Skeletal muscle satellite cell (primary cell): ENCODE measurements around the gene CHD2.

Experiments used
- H3K27me3 ChIP-seq: 2 replicates; pipeline ENCODE4 v1.7.0; 2013; ENCODE audit warnings: low read length; ENCODE audit not compliant: control insufficient read depth, insufficient read depth
- H3K36me3 ChIP-seq: 2 replicates; pipeline ENCODE4 v1.7.0; 2013; ENCODE audit warnings: mild to moderate bottlenecking, control low read depth, low read length; ENCODE audit not compliant: insufficient read depth
- H3K4me1 ChIP-seq: 2 replicates; pipeline ENCODE4 v1.7.0; 2013; ENCODE audit warnings: low read length; ENCODE audit not compliant: control insufficient read depth, insufficient read depth
- H3K4me2 ChIP-seq: 2 replicates; pipeline ENCODE4 v1.7.0; 2013; ENCODE audit warnings: mild to moderate bottlenecking, low read length
- H3K4me3 ChIP-seq: 2 replicates; pipeline ENCODE4 v1.7.0; 2013; ENCODE audit warnings: low read length
- H3K9ac ChIP-seq: 2 replicates; pipeline ENCODE4 v1.7.0; 2013; ENCODE audit warnings: mild to moderate bottlenecking, low read depth, low read length, moderate library complexity
- H3K9me3 ChIP-seq: replicated peaks from 2 replicates; pipeline ENCODE4 v1.7.0; 2013; ENCODE audit warnings: mild to moderate bottlenecking, control low read depth, low read length

The CHD2 gene

GRCh38 chr15:92924216-92924615 is 24.1 kb downstream of the CHD2 start:
- Histone ChIP-seq H3K27me3 (no peaks in the 10 kb centered on the region), H3K9ac (peak overlapping the region; percentile 2), H3K9me3 (no peaks in the 10 kb centered on the region), H3K4me3 (no peak overlapping the region), H3K4me2 (no peak overlapping the region), H3K4me1 (peaks cover 32% of the 10 kb centered on the region), H3K36me3 (peaks cover 78% of the 10 kb centered on the region)

DNA sequence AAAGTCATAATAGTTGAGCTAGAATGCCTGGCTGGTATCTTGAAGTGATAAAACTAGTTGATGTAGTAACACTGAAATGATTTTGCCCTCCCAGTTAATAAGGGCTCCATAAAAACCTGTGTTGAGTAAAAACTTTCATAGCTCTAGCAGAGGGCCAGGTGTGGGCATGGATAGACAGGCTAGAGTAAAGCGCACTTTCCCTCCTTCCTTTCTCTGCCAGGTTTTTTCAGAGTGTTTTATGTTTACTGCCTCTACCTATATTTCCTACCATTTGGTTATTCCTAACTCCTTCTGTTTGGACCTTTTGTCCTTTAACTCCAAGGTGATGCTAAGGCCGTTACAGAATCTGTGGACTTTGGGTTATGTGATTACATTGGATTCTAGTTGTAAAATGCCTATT is 25.3 kb downstream of the CHD2 start:
- Histone ChIP-seq H3K36me3 (peaks cover 87% of the 10 kb centered on the region), H3K4me1 (peaks cover 37% of the 10 kb centered on the region), H3K4me3 (no peak overlapping the region)

DNA sequence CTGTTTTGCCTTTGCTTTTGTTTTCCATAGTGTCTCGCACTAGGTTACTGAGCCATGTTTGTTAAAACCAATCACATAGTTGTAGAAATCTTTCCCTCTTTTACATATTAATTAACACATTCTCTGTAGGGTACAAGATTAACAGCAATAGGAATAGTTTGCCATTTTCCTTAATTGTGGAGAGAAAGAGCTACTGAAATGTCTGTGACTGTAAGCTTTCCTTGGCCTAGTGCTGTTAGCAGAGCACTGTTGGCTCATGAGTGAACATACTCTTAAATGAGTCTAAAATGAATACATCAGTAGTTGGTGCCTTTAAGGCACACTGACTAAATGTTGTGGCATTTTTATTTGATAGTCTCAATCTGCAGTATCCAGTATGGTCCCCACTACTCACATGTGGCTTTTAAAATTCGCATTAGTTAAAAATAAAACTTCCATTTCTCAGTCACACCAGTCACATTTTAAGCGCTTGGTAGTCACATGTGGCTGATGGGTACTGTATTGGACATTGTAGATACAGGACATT is 28.2 kb downstream of the CHD2 start:
- Histone ChIP-seq H3K36me3 (peaks cover 80% of the 10 kb centered on the region), H3K4me1 (peaks cover 22% of the 10 kb centered on the region), H3K9me3 (no peaks in the 10 kb centered on the region), H3K4me2 (no peak overlapping the region), H3K27me3 (no peaks in the 10 kb centered on the region), H3K9ac (no peak overlapping the region), H3K4me3 (no peak overlapping the region)

More for the DNA sequence above, 25.3 kb downstream of the CHD2 start:
- Histone ChIP-seq H3K27me3 (no peaks in the 10 kb centered on the region), H3K4me2 (no peak overlapping the region), H3K9me3 (no peaks in the 10 kb centered on the region), H3K9ac (no peak overlapping the region)

- Histone ChIP-seq H3K27me3 (no peaks in the 10 kb centered on the region), H3K9ac (no peak overlapping the region), H3K4me1 (peaks cover 22% of the 10 kb centered on the region), H3K4me3 (no peak overlapping the region), H3K9me3 (no peaks in the 10 kb centered on the region), H3K4me2 (no peak overlapping the region), H3K36me3 (peaks cover 82% of the 10 kb centered on the region)
These were observed 28.9 kb downstream of the CHD2 start for GRCh38 chr15:92929002-92929401.

DNA sequence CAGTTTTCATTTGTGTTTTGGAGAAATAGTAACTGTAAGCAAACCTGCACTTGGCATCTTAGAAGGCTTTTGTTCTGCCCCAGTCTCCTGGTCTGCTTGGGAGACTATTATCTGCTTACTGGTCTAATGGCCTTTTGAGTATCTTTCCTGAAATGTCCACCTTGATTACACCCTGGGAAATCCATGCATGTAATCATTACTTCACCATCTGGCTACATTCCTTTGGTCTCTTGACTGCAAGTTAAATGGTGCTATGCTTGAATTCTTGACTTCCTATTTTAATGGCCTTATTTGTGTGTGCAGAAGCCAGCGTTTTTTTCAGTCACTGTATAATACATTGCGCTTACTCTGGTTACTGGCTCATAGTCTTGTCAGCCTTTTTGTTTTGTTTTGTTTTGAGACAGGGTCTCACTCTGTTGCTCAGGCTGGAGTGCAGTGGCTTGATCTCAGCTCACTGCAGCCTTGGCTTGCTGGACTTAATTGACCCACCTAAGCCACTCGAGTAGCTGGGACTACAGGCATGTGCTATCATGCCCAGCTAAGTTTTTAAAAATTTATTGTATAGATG is 30.0 kb downstream of the CHD2 start:
- no peak overlapping the region for H3K4me3 ChIP-seq
- no peak overlapping the region for H3K9ac ChIP-seq
- H3K4me2 ChIP-seq = peak overlapping the region; percentile 23
- peaks cover 22% of the 10 kb centered on the region for H3K4me1 ChIP-seq
- H3K27me3 ChIP-seq = no peaks in the 10 kb centered on the region
- H3K36me3 ChIP-seq = peaks cover 81% of the 10 kb centered on the region
- H3K9me3 ChIP-seq = no peaks in the 10 kb centered on the region

- peak overlapping the region; percentile 23 for H3K4me2 ChIP-seq
- H3K9me3 ChIP-seq = no peaks in the 10 kb centered on the region
- H3K36me3 ChIP-seq = peaks cover 81% of the 10 kb centered on the region
- no peak overlapping the region for H3K9ac ChIP-seq
- H3K27me3 ChIP-seq = no peaks in the 10 kb centered on the region
- H3K4me1 ChIP-seq = peaks cover 22% of the 10 kb centered on the region
- no peak overlapping the region for H3K4me3 ChIP-seq
These were observed 30.7 kb downstream of the CHD2 start for GRCh38 chr15:92930776-92931175.

DNA sequence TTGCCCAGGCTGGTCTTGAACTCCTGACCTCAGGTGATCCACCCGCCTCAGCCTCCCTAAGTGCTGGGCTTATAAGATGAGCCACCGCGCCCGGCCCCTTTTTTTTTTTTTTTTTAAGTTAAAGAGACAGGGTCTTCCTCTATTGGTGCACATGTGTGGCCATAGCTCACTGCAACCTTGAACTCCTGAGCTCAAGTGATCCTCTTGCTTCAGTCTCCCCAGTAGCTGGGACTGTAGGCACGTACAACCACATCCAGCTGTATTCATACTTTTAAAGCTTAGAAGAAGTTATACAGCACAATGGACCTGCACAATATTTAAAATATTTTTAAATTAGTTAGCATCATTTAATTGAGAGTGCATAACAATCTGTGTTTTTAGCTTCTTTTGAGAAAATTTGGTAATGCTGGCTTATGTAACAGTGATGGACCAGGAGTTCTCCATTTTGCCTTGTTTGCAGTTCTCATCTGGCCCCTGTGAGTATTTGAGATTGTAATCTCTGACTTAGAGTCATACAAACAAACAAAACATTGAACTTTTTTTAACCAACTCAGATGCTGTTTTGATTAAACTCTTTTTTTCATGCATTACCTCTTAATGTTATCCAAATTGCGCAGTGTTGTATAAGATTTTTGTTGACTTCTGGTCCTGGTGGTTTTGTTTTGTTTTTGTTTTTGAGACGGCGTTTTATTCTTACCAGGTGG is 33.0 kb downstream of the CHD2 start:
- H3K9ac ChIP-seq = no peak overlapping the region
- no peak overlapping the region for H3K4me2 ChIP-seq
- no peak overlapping the region for H3K4me3 ChIP-seq
- no peaks in the 10 kb centered on the region for H3K27me3 ChIP-seq
- H3K9me3 ChIP-seq = no peaks in the 10 kb centered on the region
- peaks cover 22% of the 10 kb centered on the region for H3K4me1 ChIP-seq
- H3K36me3 ChIP-seq = peaks cover 80% of the 10 kb centered on the region

DNA sequence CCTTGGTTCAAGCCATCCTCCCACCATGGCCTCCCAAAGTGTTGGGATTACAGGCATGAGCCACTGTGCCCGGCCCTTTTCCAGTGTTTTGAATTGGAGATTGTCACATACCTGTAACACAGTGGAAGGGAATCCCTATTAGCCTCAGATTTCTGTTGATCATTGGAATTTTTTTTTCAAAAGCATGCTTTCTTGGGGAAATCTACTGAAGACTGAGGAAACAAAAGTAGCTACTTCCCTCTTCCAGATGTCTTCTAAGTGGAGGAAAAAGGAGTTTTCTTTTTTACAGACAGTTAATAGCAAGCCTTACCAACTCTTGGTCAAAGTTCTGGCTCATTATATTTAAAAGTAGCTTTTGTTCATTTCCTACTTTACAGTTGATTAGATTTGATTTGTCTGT is 33.7 kb downstream of the CHD2 start:
- no peaks in the 10 kb centered on the region for H3K9me3 ChIP-seq
- H3K9ac ChIP-seq = no peak overlapping the region
- H3K4me2 ChIP-seq = no peak overlapping the region
- no peak overlapping the region for H3K4me3 ChIP-seq
- no peaks in the 10 kb centered on the region for H3K27me3 ChIP-seq
- peaks cover 16% of the 10 kb centered on the region for H3K4me1 ChIP-seq
- H3K36me3 ChIP-seq = peaks cover 80% of the 10 kb centered on the region

- H3K36me3 ChIP-seq = peaks cover 80% of the 10 kb centered on the region
- H3K9ac ChIP-seq = no peak overlapping the region
- H3K4me1 ChIP-seq = peaks cover 15% of the 10 kb centered on the region
- no peak overlapping the region for H3K4me3 ChIP-seq
- H3K9me3 ChIP-seq = no peaks in the 10 kb centered on the region
- H3K4me2 ChIP-seq = no peak overlapping the region
- no peaks in the 10 kb centered on the region for H3K27me3 ChIP-seq
These were observed 34.6 kb downstream of the CHD2 start for GRCh38 chr15:92934716-92935115.

- Histone ChIP-seq H3K36me3 (peaks cover 78% of the 10 kb centered on the region), H3K27me3 (no peaks in the 10 kb centered on the region), H3K9me3 (no peaks in the 10 kb centered on the region), H3K4me1 (peaks cover 3% of the 10 kb centered on the region), H3K9ac (no peak overlapping the region), H3K4me2 (no peak overlapping the region), H3K4me3 (no peak overlapping the region)
These were observed 36.0 kb downstream of the CHD2 start for GRCh38 chr15:92936138-92936537.

GRCh38 chr15:92936693-92937092 is 36.6 kb downstream of the CHD2 start:
- Histone ChIP-seq H3K4me1 (no peaks in the 10 kb centered on the region), H3K4me2 (no peak overlapping the region), H3K9ac (no peak overlapping the region), H3K36me3 (peaks cover 80% of the 10 kb centered on the region), H3K9me3 (no peaks in the 10 kb centered on the region), H3K27me3 (no peaks in the 10 kb centered on the region), H3K4me3 (no peak overlapping the region)

- peaks cover 92% of the 10 kb centered on the region for H3K36me3 ChIP-seq
- no peaks in the 10 kb centered on the region for H3K4me1 ChIP-seq
- H3K4me2 ChIP-seq = no peak overlapping the region
- no peak overlapping the region for H3K9ac ChIP-seq
- H3K4me3 ChIP-seq = no peak overlapping the region
- H3K27me3 ChIP-seq = no peaks in the 10 kb centered on the region
- no peaks in the 10 kb centered on the region for H3K9me3 ChIP-seq
These were observed 37.8 kb downstream of the CHD2 start for GRCh38 chr15:92937901-92938300.
